Measurements from ENCODE around the gene AUTS2.

AUTS2 gene

DNA sequence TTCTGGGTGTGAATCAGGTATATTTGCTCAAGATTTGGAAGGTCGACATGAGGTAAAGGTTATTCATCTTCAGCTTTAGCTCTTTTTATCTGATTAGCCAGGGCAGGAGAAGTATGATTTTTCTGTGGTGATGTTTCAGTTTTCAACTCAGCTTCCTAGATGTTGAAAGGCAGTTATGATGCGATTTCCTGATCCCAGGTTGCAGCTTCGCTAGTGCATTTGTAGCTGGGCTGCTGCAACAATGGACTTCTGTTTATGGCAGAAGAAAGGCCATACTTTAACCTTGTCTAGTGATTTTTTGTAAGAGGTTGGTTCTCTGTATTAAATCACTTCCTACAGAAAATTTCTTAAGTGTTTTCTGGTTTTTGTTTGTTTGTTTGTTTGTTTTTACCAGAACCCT lies 619.3 kb downstream of the AUTS2 start:
- no peaks in the 10 kb centered on the region for H3K9me3 ChIP-seq (ENCODE audit: low read length)
- no peaks in the 10 kb centered on the region for H3K4me1 ChIP-seq (ENCODE audit: insufficient read depth, low read length)
- H3K4me3 ChIP-seq (ENCODE audit: low read length) = no peak overlapping the region
- H2AFZ ChIP-seq (ENCODE audit: low read depth, low read length) = no peak overlapping the region
- no peaks in the 10 kb centered on the region for H3K36me3 ChIP-seq (ENCODE audit: insufficient read depth, low read length)
- no peaks in the 10 kb centered on the region for H3K27me3 ChIP-seq (ENCODE audit: insufficient read depth, low read length)

- Histone ChIP-seq H3K4me3 (ENCODE audit: low read length) (no peak overlapping the region), H3K4me1 (ENCODE audit: insufficient read depth, low read length) (no peaks in the 10 kb centered on the region), H2AFZ (ENCODE audit: low read depth, low read length) (no peak overlapping the region), H3K27me3 (ENCODE audit: insufficient read depth, low read length) (no peaks in the 10 kb centered on the region), H3K9me3 (ENCODE audit: low read length) (no peaks in the 10 kb centered on the region), H3K36me3 (ENCODE audit: insufficient read depth, low read length) (no peaks in the 10 kb centered on the region)
These were observed 619.7 kb downstream of the AUTS2 start for GRCh38 chr7:70218006-70218405.

GRCh38 chr7:70219061-70219460 lies 620.8 kb downstream of the AUTS2 start:
- Histone ChIP-seq H3K27me3 (ENCODE audit: insufficient read depth, low read length) (no peaks in the 10 kb centered on the region), H3K36me3 (ENCODE audit: insufficient read depth, low read length) (no peaks in the 10 kb centered on the region), H3K4me3 (ENCODE audit: low read length) (no peak overlapping the region), H3K4me1 (ENCODE audit: insufficient read depth, low read length) (no peaks in the 10 kb centered on the region), H2AFZ (ENCODE audit: low read depth, low read length) (no peak overlapping the region), H3K9me3 (ENCODE audit: low read length) (no peaks in the 10 kb centered on the region)

- no peak overlapping the region for H2AFZ ChIP-seq (ENCODE audit: low read depth, low read length)
- H3K4me1 ChIP-seq (ENCODE audit: insufficient read depth, low read length) = no peaks in the 10 kb centered on the region
- no peaks in the 10 kb centered on the region for H3K27me3 ChIP-seq (ENCODE audit: insufficient read depth, low read length)
- no peaks in the 10 kb centered on the region for H3K36me3 ChIP-seq (ENCODE audit: insufficient read depth, low read length)
- no peak overlapping the region for H3K4me3 ChIP-seq (ENCODE audit: low read length)
- peaks cover 2% of the 10 kb centered on the region for H3K9me3 ChIP-seq (ENCODE audit: low read length)
These were observed 631.0 kb downstream of the AUTS2 start for GRCh38 chr7:70229242-70229641.

DNA sequence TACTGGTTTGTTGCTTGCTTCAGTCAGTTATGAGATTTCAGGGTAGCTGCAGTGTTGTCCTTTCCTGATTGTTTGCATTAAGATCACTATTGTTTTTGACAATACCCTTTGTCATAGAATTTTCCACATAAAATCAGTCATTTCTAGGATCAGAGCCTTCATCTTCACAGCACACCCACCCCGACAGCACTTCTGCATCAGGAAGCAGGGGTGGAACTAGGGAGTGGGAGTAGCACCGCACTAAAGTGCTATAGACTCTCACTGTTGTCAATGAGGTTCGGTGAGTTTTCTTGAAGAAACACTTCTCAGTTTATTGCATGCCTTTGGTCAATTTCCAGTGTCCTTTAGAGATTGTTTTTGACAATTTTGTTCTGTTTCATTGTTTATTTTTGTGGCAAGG lies 632.5 kb downstream of the AUTS2 start:
- Histone ChIP-seq H3K36me3 (ENCODE audit: insufficient read depth, low read length) (no peaks in the 10 kb centered on the region), H3K9me3 (ENCODE audit: low read length) (peaks cover 2% of the 10 kb centered on the region), H3K4me3 (ENCODE audit: low read length) (no peak overlapping the region), H3K27me3 (ENCODE audit: insufficient read depth, low read length) (no peaks in the 10 kb centered on the region), H3K4me1 (ENCODE audit: insufficient read depth, low read length) (no peaks in the 10 kb centered on the region), H2AFZ (ENCODE audit: low read depth, low read length) (no peak overlapping the region)

DNA sequence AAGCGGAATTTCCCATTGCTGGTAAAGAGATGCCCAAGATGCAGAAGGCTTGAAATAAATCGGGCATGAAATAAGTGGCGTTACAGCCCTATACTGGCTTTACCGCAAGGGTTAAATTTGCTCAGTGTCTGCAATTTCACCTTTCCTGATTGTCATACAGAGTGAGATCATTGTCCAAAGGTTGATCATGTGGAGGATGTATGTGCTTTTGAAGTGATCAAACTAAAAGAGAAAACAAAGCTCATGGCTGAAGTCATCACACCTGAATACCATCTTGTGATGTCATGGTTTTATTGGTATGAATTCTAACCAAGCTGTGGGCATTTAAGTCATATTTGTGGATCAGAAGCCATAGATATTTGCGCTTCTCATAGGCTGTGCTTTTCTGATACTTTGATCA lies 635.5 kb downstream of the AUTS2 start:
- no peak overlapping the region for H3K4me3 ChIP-seq (ENCODE audit: low read length)
- H3K4me1 ChIP-seq (ENCODE audit: insufficient read depth, low read length) = peaks cover 16% of the 10 kb centered on the region
- peaks cover 2% of the 10 kb centered on the region for H3K9me3 ChIP-seq (ENCODE audit: low read length)
- no peak overlapping the region for H2AFZ ChIP-seq (ENCODE audit: low read depth, low read length)
- no peaks in the 10 kb centered on the region for H3K27me3 ChIP-seq (ENCODE audit: insufficient read depth, low read length)
- H3K36me3 ChIP-seq (ENCODE audit: insufficient read depth, low read length) = no peaks in the 10 kb centered on the region

- Histone ChIP-seq H3K4me1 (ENCODE audit: insufficient read depth, low read length) (peaks cover 50% of the 10 kb centered on the region), H3K36me3 (ENCODE audit: insufficient read depth, low read length) (no peaks in the 10 kb centered on the region), H2AFZ (ENCODE audit: low read depth, low read length) (no peak overlapping the region), H3K27me3 (ENCODE audit: insufficient read depth, low read length) (no peaks in the 10 kb centered on the region), H3K9me3 (ENCODE audit: low read length) (no peaks in the 10 kb centered on the region), H3K4me3 (ENCODE audit: low read length) (no peak overlapping the region)
These were observed 639.0 kb downstream of the AUTS2 start for GRCh38 chr7:70237256-70237655.

DNA sequence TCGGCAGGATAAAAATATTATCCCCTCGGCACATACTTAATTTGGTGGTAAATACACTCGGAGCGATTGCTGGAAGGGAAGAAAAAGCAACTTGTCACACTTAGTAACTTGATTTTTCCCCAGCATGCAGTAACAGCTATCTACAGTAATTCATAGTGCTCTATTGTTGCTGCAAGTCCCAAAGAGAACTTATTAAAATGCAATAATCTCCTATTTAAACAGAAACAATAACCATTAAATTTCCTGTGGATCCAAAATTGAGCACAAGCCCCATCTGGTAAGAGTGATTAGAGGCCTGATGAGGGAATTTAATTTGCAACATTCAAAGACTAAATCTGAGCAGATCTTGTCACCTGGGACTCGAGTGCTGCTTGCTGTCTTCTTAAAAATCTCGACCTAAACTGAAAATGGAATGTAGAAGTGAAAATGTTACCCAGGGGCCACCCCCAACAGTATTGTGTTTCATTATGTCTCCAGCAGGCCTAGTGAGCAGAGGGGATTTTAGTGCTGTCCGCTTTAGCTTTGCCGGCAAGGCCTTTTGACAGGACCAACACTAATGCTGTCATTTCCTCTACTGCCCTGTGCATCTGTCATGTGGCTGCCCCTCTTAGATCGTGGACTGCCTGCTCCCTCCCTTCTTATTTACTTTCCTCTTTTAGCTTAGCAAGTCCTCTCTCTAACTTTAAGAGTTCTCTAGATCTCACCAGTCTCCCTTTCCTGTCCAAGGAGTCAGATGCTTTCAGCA lies 639.7 kb downstream of the AUTS2 start:
- Histone ChIP-seq H3K27me3 (ENCODE audit: insufficient read depth, low read length) (no peaks in the 10 kb centered on the region), H3K9me3 (ENCODE audit: low read length) (no peaks in the 10 kb centered on the region), H3K4me3 (ENCODE audit: low read length) (no peak overlapping the region), H2AFZ (ENCODE audit: low read depth, low read length) (no peak overlapping the region), H3K36me3 (ENCODE audit: insufficient read depth, low read length) (no peaks in the 10 kb centered on the region), H3K4me1 (ENCODE audit: insufficient read depth, low read length) (peaks cover 57% of the 10 kb centered on the region)

DNA sequence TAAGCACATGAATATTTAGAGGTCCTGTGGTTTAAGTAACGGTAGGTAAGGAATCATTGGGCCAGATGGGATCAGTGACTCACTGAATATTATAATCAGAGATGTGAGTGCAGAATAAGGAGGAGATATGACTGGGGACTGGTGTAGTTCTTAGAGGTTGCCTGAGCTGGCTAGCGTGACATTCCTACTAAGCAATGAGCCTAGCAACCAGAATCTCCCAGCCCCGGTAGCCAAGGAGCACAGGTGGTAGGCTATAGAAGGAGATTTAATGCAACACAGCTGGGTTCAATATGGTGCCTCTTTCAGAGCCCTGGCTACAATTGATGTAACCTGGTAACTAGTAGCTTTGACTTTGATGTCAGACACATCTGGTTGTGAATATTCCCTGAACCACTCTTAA lies 641.6 kb downstream of the AUTS2 start:
- H2AFZ ChIP-seq (ENCODE audit: low read depth, low read length) = no peak overlapping the region
- H3K4me1 ChIP-seq (ENCODE audit: insufficient read depth, low read length) = peaks cover 64% of the 10 kb centered on the region
- no peaks in the 10 kb centered on the region for H3K27me3 ChIP-seq (ENCODE audit: insufficient read depth, low read length)

GRCh38 chr7:70240873-70241272 lies 642.6 kb downstream of the AUTS2 start:
- H3K4me1 ChIP-seq (ENCODE audit: insufficient read depth, low read length) = peaks cover 64% of the 10 kb centered on the region
- no peak overlapping the region for H2AFZ ChIP-seq (ENCODE audit: low read depth, low read length)
- H3K36me3 ChIP-seq (ENCODE audit: insufficient read depth, low read length) = no peaks in the 10 kb centered on the region
- no peak overlapping the region for H3K4me3 ChIP-seq (ENCODE audit: low read length)
- H3K9me3 ChIP-seq (ENCODE audit: low read length) = no peaks in the 10 kb centered on the region
- H3K27me3 ChIP-seq (ENCODE audit: insufficient read depth, low read length) = no peaks in the 10 kb centered on the region

More for the DNA sequence above, 641.6 kb downstream of the AUTS2 start:
- H3K36me3 ChIP-seq (ENCODE audit: insufficient read depth, low read length) = no peaks in the 10 kb centered on the region
- H3K9me3 ChIP-seq (ENCODE audit: low read length) = no peaks in the 10 kb centered on the region
- H3K4me3 ChIP-seq (ENCODE audit: low read length) = no peak overlapping the region

- Histone ChIP-seq H3K9me3 (ENCODE audit: low read length) (no peaks in the 10 kb centered on the region), H2AFZ (ENCODE audit: low read depth, low read length) (no peak overlapping the region), H3K4me1 (ENCODE audit: insufficient read depth, low read length) (peaks cover 64% of the 10 kb centered on the region), H3K4me3 (ENCODE audit: low read length) (no peak overlapping the region), H3K36me3 (ENCODE audit: insufficient read depth, low read length) (no peaks in the 10 kb centered on the region), H3K27me3 (ENCODE audit: insufficient read depth, low read length) (no peaks in the 10 kb centered on the region)
These were observed 643.4 kb downstream of the AUTS2 start for GRCh38 chr7:70241536-70242175.

DNA sequence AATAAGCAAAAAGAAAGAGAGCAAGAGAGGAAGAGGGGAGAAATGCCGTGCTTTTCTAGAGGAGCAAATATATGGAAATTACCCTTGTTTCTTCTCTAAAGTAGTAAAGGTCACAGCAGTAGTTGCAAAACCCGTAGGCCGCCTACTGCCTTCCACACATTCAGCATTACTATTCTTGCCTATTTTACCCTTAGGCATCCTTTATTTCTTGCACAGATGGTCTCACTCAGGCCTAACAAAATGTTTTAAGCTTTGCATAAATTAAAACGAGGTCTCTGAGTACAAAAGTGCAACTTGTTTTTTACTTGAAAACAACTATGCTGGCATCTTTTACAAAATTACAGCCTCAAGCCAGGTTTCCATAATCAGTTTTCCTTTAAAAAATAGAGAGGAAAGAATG lies 644.6 kb downstream of the AUTS2 start:
- H3K36me3 ChIP-seq (ENCODE audit: insufficient read depth, low read length) = no peaks in the 10 kb centered on the region
- no peak overlapping the region for H2AFZ ChIP-seq (ENCODE audit: low read depth, low read length)
- H3K27me3 ChIP-seq (ENCODE audit: insufficient read depth, low read length) = no peaks in the 10 kb centered on the region
- no peaks in the 10 kb centered on the region for H3K9me3 ChIP-seq (ENCODE audit: low read length)
- H3K4me1 ChIP-seq (ENCODE audit: insufficient read depth, low read length) = peaks cover 58% of the 10 kb centered on the region
- no peak overlapping the region for H3K4me3 ChIP-seq (ENCODE audit: low read length)

- Histone ChIP-seq H3K36me3 (ENCODE audit: insufficient read depth, low read length) (no peaks in the 10 kb centered on the region), H3K27me3 (ENCODE audit: insufficient read depth, low read length) (no peaks in the 10 kb centered on the region), H3K4me1 (ENCODE audit: insufficient read depth, low read length) (peaks cover 52% of the 10 kb centered on the region), H2AFZ (ENCODE audit: low read depth, low read length) (no peak overlapping the region), H3K4me3 (ENCODE audit: low read length) (no peak overlapping the region), H3K9me3 (ENCODE audit: low read length) (no peaks in the 10 kb centered on the region)
These were observed 645.2 kb downstream of the AUTS2 start for GRCh38 chr7:70243443-70243842.

- H3K4me1 ChIP-seq (ENCODE audit: insufficient read depth, low read length) = peaks cover 16% of the 10 kb centered on the region
- no peak overlapping the region for H3K4me3 ChIP-seq (ENCODE audit: low read length)
- no peaks in the 10 kb centered on the region for H3K9me3 ChIP-seq (ENCODE audit: low read length)
- H2AFZ ChIP-seq (ENCODE audit: low read depth, low read length) = no peak overlapping the region
- H3K27me3 ChIP-seq (ENCODE audit: insufficient read depth, low read length) = no peaks in the 10 kb centered on the region
- H3K36me3 ChIP-seq (ENCODE audit: insufficient read depth, low read length) = no peaks in the 10 kb centered on the region
These were observed 659.6 kb downstream of the AUTS2 start for GRCh38 chr7:70257921-70258320.

Measured in neuron (in vitro differentiated cells).